SK-N-SH treated with all-trans-retinoic acid at 6 μM for 48 hours (cell line): ENCODE measurements around the gene SLAMF6.

Experiments
- ATAC-seq: fragments of 200-7000 bp; cut with Tn5 transposase; 3 replicates; pipeline ENCODE4 v1.9.1; 2020; ENCODE audit warnings: mild to moderate bottlenecking, moderate library complexity
- ARNTL ChIP-seq: fragments of 450-650 bp; formaldehyde crosslinking; IDR thresholded peaks from 2 replicates; pipeline ENCODE4 v1.5.0; 2020; ENCODE audit warnings: low read depth, mild to moderate bottlenecking, moderate library complexity, borderline replicate concordance
- BACH2 ChIP-seq: fragments of 250-450 bp; sonication (Bioruptor Pico); IDR thresholded peaks from 2 replicates; pipeline ENCODE4 v1.9.0; 2021; ENCODE audit warnings: mild to moderate bottlenecking, borderline replicate concordance
- CSDC2 ChIP-seq: fragments of 250-450 bp; sonication (Bioruptor Pico); IDR thresholded peaks from 2 replicates; pipeline ENCODE4 v1.5.0; 2020; ENCODE audit warnings: mild to moderate bottlenecking, moderate library complexity
- ESRRG ChIP-seq: fragments of 250-450 bp; sonication (Bioruptor Pico); IDR thresholded peaks from 2 replicates; pipeline ENCODE4 v1.6.1; 2021; ENCODE audit warnings: mild to moderate bottlenecking
- GLIS3 ChIP-seq: fragments of 250-450 bp; sonication (Bioruptor Pico); IDR thresholded peaks from 2 replicates; pipeline ENCODE4 v1.5.0; 2020; ENCODE audit warnings: mild to moderate bottlenecking, moderate library complexity
- OSR1 ChIP-seq: fragments of 250-450 bp; sonication (Bioruptor Pico); IDR thresholded peaks from 2 replicates; pipeline ENCODE4 v1.8.0; 2022; ENCODE audit warnings: moderate library complexity, mild to moderate bottlenecking, inconsistent platforms
- RARB ChIP-seq: fragments of 250-450 bp; sonication (Bioruptor Pico); IDR thresholded peaks from 2 replicates; pipeline ENCODE4 v1.8.0; 2021; ENCODE audit warnings: mild to moderate bottlenecking, moderate library complexity
- SNAI2 ChIP-seq: fragments of 250-450 bp; sonication (Bioruptor Pico); IDR thresholded peaks from 2 replicates; pipeline ENCODE4 v1.5.0; 2020; ENCODE audit warnings: mild to moderate bottlenecking, moderate library complexity
- TCF4 ChIP-seq: fragments of 250-450 bp; sonication (Bioruptor Pico); IDR thresholded peaks from 2 replicates; pipeline ENCODE4 v1.8.0; 2021; ENCODE audit warnings: mild to moderate bottlenecking, moderate library complexity, borderline replicate concordance
- TOX ChIP-seq: fragments of 250-450 bp; sonication (Bioruptor Pico); IDR thresholded peaks from 2 replicates; pipeline ENCODE4 v1.8.0; 2021; ENCODE audit warnings: mild to moderate bottlenecking, moderate library complexity, borderline replicate concordance
- ZC3H10 ChIP-seq: fragments of 250-450 bp; sonication (Bioruptor Pico); IDR thresholded peaks from 2 replicates; pipeline ENCODE4 v1.5.1; 2021; ENCODE audit warnings: mild to moderate bottlenecking, moderate library complexity
- ZFP3 ChIP-seq: fragments of 250-450 bp; sonication (Bioruptor Pico); IDR thresholded peaks from 2 replicates; pipeline ENCODE4 v1.5.0; 2020; ENCODE audit warnings: mild to moderate bottlenecking, moderate library complexity
- ZFP30 ChIP-seq: fragments of 450-650 bp; formaldehyde crosslinking; IDR thresholded peaks from 2 replicates; pipeline ENCODE4 v1.5.0; 2022; ENCODE audit warnings: mild to moderate bottlenecking, moderate library complexity
- ZNF565 ChIP-seq: fragments of 450-650 bp; formaldehyde crosslinking; conservative IDR thresholded peaks from 2 replicates; pipeline ENCODE4 v1.5.0; 2020; ENCODE audit warnings: low read depth, mild to moderate bottlenecking, moderate library complexity
- ZNF70 ChIP-seq: fragments of 450-650 bp; formaldehyde crosslinking; IDR thresholded peaks from 2 replicates; pipeline ENCODE4 v1.5.0; 2020; ENCODE audit warnings: mild to moderate bottlenecking, moderate library complexity
- ZNF8 ChIP-seq: fragments of 450-650 bp; formaldehyde crosslinking; IDR thresholded peaks from 2 replicates; pipeline ENCODE4 v1.5.0; 2020; ENCODE audit warnings: mild to moderate bottlenecking, moderate library complexity
- TF ChIP-seq, protein P1 (sequence below): fragments of 250-450 bp; sonication (Bioruptor Pico); IDR thresholded peaks from 2 replicates; pipeline ENCODE4 v1.8.0; 2020; ENCODE audit warnings: mild to moderate bottlenecking, moderate library complexity, borderline replicate concordance
- TF ChIP-seq, protein P2 (sequence below): fragments of 250-450 bp; sonication (Bioruptor Pico); IDR thresholded peaks from 2 replicates; pipeline ENCODE4 v1.5.1; 2021; ENCODE audit warnings: mild to moderate bottlenecking, moderate library complexity
- TF ChIP-seq, protein P3 (sequence below): fragments of 250-450 bp; sonication (Bioruptor Pico); IDR thresholded peaks from 2 replicates; pipeline ENCODE4 v1.8.0; 2021; ENCODE audit warnings: low read depth, mild to moderate bottlenecking, moderate library complexity, borderline replicate concordance
- TF ChIP-seq, protein P4 (sequence below): fragments of 250-450 bp; sonication (Bioruptor Pico); IDR thresholded peaks from 2 replicates; pipeline ENCODE4 v1.5.1; 2020; ENCODE audit warnings: low read depth, mild to moderate bottlenecking, moderate library complexity
- TF ChIP-seq, protein P5 (sequence below): fragments of 250-450 bp; sonication (Bioruptor Pico); IDR thresholded peaks from 2 replicates; pipeline ENCODE4 v1.5.0; 2020; ENCODE audit warnings: mild to moderate bottlenecking, moderate library complexity

The SLAMF6 gene

DNA sequence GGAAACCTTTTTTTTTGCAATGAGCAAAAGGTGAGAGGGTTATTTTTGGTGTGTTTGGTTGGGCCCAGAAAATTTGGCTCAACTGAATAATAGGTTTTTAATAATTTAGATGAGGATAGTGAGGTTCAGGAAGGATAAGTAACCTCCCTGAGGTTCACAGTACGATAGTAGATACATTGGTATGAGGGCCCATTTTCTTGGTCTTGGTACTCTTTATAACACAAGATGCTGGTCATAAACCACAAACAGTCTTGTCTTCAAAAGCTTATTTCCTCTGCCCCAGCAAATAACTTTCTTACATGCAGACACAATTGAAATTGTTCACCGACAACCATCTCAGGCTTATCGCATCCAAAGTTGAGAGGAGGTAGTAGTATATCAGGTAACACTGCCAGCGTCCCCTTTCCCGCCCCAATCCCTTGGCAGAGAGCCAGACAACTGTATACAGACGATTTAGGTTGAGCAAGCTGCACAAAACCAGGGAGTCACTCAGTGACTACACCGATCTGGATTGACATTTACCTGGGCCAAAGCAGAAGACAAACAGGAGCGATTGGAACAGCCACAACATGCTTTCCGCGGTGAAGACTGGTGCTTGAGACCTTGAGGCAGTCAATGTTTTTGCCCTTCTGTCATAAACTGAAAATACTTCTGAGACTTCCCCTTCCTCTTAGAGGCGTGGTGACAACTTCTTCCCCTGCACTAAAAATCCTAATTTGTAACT is at the start of gene SLAMF6:
TSS of gene SLAMF6 (minus strand) at position 634 of the 724 bp plus-strand sequence. CDS start at position 571, 63 bp downstream.
- no peak for ATAC-seq
- TF ChIP-seq, protein P1, sequence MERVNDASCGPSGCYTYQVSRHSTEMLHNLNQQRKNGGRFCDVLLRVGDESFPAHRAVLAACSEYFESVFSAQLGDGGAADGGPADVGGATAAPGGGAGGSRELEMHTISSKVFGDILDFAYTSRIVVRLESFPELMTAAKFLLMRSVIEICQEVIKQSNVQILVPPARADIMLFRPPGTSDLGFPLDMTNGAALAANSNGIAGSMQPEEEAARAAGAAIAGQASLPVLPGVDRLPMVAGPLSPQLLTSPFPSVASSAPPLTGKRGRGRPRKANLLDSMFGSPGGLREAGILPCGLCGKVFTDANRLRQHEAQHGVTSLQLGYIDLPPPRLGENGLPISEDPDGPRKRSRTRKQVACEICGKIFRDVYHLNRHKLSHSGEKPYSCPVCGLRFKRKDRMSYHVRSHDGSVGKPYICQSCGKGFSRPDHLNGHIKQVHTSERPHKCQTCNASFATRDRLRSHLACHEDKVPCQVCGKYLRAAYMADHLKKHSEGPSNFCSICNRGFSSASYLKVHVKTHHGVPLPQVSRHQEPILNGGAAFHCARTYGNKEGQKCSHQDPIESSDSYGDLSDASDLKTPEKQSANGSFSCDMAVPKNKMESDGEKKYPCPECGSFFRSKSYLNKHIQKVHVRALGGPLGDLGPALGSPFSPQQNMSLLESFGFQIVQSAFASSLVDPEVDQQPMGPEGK (CRISPR knock-in tag) = no peak
- no peak for TF ChIP-seq ZNF8
- TF ChIP-seq SNAI2 (CRISPR knock-in tag) = no peak
- no peak for TF ChIP-seq ZNF70
- TF ChIP-seq ZFP30 (CRISPR knock-in tag) = no peak
- no peak for TF ChIP-seq BACH2 (CRISPR knock-in tag)
- no peak for TF ChIP-seq ZFP3 (CRISPR knock-in tag)
- no peak for TF ChIP-seq TOX (CRISPR knock-in tag)
- TF ChIP-seq, protein P2, sequence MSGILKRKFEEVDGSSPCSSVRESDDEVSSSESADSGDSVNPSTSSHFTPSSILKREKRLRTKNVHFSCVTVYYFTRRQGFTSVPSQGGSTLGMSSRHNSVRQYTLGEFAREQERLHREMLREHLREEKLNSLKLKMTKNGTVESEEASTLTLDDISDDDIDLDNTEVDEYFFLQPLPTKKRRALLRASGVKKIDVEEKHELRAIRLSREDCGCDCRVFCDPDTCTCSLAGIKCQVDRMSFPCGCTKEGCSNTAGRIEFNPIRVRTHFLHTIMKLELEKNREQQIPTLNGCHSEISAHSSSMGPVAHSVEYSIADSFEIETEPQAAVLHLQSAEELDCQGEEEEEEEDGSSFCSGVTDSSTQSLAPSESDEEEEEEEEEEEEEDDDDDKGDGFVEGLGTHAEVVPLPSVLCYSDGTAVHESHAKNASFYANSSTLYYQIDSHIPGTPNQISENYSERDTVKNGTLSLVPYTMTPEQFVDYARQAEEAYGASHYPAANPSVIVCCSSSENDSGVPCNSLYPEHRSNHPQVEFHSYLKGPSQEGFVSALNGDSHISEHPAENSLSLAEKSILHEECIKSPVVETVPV (CRISPR knock-in tag) = no peak
- TF ChIP-seq GLIS3 (CRISPR knock-in tag) = no peak

DNA sequence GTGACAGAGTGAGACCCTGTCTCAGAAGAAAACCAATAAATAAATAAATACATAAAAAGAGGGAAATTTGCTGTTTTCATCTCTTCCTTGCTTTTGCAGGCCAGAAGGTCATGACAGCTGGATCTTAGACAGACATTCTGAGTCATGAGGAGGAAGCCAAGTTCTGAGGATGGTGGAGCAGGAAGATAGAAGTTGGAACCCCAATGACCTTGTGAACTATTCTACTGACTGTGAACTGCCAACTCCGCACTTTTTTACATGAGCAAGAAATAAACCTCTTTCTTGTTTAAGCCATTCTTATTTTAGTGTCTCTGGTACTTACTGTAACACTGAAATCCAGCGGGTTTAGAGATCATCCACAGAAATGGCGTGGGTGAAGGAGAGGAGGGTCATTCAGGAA is 47.8 kb upstream of the SLAMF6 start:
- no peak for TF ChIP-seq CSDC2 (CRISPR knock-in tag)
- no peak for TF ChIP-seq ZFP3 (CRISPR knock-in tag)
- TF ChIP-seq SNAI2 (CRISPR knock-in tag) = no peak
- no peak for TF ChIP-seq ZNF565
- TF ChIP-seq ZFP30 (CRISPR knock-in tag) = no peak
- TF ChIP-seq TCF4 (CRISPR knock-in tag) = no peak
- no peak for TF ChIP-seq TOX (CRISPR knock-in tag)
- TF ChIP-seq OSR1 (CRISPR knock-in tag) = no peak
- TF ChIP-seq ESRRG (CRISPR knock-in tag) = no peak
- no peak for TF ChIP-seq ARNTL (CRISPR knock-in tag)
- TF ChIP-seq ZC3H10 = no peak
- no peak for TF ChIP-seq RARB
- TF ChIP-seq, protein P3, sequence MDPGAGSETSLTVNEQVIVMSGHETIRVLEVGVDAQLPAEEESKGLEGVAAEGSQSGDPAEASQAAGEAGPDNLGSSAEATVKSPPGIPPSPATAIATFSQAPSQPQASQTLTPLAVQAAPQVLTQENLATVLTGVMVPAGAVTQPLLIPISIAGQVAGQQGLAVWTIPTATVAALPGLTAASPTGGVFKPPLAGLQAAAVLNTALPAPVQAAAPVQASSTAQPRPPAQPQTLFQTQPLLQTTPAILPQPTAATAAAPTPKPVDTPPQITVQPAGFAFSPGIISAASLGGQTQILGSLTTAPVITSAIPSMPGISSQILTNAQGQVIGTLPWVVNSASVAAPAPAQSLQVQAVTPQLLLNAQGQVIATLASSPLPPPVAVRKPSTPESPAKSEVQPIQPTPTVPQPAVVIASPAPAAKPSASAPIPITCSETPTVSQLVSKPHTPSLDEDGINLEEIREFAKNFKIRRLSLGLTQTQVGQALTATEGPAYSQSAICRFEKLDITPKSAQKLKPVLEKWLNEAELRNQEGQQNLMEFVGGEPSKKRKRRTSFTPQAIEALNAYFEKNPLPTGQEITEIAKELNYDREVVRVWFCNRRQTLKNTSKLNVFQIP (CRISPR knock-in tag) = no peak
- no peak for TF ChIP-seq ZNF70
- TF ChIP-seq BACH2 (CRISPR knock-in tag) = no peak
- TF ChIP-seq, protein P4, sequence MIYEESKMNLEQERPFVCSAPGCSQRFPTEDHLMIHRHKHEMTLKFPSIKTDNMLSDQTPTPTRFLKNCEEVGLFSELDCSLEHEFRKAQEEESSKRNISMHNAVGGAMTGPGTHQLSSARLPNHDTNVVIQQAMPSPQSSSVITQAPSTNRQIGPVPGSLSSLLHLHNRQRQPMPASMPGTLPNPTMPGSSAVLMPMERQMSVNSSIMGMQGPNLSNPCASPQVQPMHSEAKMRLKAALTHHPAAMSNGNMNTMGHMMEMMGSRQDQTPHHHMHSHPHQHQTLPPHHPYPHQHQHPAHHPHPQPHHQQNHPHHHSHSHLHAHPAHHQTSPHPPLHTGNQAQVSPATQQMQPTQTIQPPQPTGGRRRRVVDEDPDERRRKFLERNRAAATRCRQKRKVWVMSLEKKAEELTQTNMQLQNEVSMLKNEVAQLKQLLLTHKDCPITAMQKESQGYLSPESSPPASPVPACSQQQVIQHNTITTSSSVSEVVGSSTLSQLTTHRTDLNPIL (CRISPR knock-in tag) = no peak
- TF ChIP-seq, protein P5, sequence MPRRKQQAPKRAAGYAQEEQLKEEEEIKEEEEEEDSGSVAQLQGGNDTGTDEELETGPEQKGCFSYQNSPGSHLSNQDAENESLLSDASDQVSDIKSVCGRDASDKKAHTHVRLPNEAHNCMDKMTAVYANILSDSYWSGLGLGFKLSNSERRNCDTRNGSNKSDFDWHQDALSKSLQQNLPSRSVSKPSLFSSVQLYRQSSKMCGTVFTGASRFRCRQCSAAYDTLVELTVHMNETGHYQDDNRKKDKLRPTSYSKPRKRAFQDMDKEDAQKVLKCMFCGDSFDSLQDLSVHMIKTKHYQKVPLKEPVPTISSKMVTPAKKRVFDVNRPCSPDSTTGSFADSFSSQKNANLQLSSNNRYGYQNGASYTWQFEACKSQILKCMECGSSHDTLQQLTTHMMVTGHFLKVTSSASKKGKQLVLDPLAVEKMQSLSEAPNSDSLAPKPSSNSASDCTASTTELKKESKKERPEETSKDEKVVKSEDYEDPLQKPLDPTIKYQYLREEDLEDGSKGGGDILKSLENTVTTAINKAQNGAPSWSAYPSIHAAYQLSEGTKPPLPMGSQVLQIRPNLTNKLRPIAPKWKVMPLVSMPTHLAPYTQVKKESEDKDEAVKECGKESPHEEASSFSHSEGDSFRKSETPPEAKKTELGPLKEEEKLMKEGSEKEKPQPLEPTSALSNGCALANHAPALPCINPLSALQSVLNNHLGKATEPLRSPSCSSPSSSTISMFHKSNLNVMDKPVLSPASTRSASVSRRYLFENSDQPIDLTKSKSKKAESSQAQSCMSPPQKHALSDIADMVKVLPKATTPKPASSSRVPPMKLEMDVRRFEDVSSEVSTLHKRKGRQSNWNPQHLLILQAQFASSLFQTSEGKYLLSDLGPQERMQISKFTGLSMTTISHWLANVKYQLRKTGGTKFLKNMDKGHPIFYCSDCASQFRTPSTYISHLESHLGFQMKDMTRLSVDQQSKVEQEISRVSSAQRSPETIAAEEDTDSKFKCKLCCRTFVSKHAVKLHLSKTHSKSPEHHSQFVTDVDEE (CRISPR knock-in tag) = no peak
- TF ChIP-seq, protein P2 (CRISPR knock-in tag) = no peak
- no peak for TF ChIP-seq ZNF8
- TF ChIP-seq GLIS3 (CRISPR knock-in tag) = no peak
- no peak for ATAC-seq
